Chondrocyte (in vitro differentiated cells): ENCODE data around the gene FIBP. TPM values are rescaled to one million over a fixed set of nuclear protein-coding genes. Genes with fewer than 3 reads are reported as not detected.

ENCODE experiments used
- DNase-seq: peaks from one replicate; pipeline ENCODE4 v3.0.0; 2021; ENCODE audit warnings: mixed read lengths, low spot score
- H3K27ac Mint-ChIP-seq: one replicate; pipeline ENCODE4 v1.8.0; 2021; ENCODE audit warnings: mild to moderate bottlenecking, moderate library complexity, mixed read lengths; ENCODE audit not compliant: unreplicated experiment
- H3K27me3 Mint-ChIP-seq: 2 replicates; pipeline ENCODE4 v1.8.0; 2021; ENCODE audit warnings: low read depth, mixed read lengths
- H3K36me3 Mint-ChIP-seq: 2 replicates; pipeline ENCODE4 v1.8.0; 2021; ENCODE audit warnings: low read depth, mixed read lengths
- H3K4me1 Mint-ChIP-seq: 2 replicates; pipeline ENCODE4 v1.8.0; 2021; ENCODE audit warnings: low read depth, mild to moderate bottlenecking, mixed read lengths
- H3K4me3 Mint-ChIP-seq: one replicate; pipeline ENCODE4 v1.8.0; 2021; ENCODE audit warnings: mild to moderate bottlenecking, moderate library complexity, mixed read lengths; ENCODE audit not compliant: unreplicated experiment
- H3K9me3 Mint-ChIP-seq: 2 replicates; pipeline ENCODE4 v1.8.0; 2021; ENCODE audit warnings: low read depth, mixed read lengths
- total RNA-seq: library from RNA; stranded (reverse); gene quantifications from 3 replicates; pipeline ENCODE4 v1.2.1, GENCODE V29; 2021
- TF ChIP-seq, protein P1 (sequence below): fragments of 200-600 bp; sonication (generic); IDR thresholded peaks from 2 replicates; pipeline ENCODE4 v1.5.0; 2021; ENCODE audit warnings: antibody characterized with exemption, mild to moderate bottlenecking, moderate library complexity

FIBP gene
- total RNA-seq, 1 donor from 2014 or later, result 83.5 TPM

DNA sequence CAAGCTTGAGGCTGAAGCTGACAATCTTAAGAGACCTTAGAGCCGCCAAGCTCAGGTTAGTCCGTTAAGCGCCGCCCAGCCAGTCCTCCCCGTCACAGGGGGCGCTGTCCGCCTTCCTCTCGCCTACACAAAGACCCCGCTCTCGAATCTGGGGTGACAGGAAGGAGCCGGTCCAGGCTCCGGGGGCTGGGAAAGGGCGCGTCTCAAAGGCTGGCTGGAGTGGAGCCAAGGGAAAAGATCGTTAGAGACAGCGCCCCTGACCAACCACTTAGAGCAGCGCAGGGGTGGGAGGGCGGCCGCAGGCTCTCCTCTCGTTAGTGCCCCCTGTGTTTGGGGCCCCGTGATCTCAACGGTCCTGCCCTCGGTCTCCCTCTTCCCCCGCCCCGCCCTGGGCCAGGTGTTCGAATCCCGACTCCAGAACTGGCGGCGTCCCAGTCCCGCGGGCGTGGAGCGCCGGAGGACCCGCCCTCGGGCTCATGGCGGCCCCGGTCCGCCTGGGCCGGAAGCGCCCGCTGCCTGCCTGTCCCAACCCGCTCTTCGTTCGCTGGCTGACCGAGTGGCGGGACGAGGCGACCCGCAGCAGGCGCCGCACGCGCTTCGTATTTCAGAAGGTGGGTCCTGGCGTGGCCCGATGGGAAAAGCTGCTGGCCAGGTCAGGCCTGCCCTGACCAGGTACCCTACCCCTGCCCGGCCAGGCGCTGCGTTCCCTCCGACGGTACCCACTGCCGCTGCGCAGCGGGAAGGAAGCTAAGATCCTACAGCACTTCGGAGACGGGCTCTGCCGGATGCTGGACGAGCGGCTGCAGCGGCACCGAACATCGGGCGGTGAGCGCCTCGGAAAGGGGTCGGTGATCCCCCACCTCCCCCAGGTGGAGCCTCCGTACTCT, 27.8 kb downstream of the FIBP start, which contains the start of gene MUS81:
Gene MUS81, plus strand, starts transcription at position 156 of the 887 bp plus-strand sequence. Its CDS starts 321 bp downstream, at position 477.
- Mint-ChIP-seq H3K36me3 (peaks cover 30% of the 10 kb centered on the region), H3K4me3 (peak within 1 kb of the TSS; percentile 82), H3K27me3 (no peaks in the 10 kb centered on the region), H3K9me3 (no peaks in the 10 kb centered on the region), H3K27ac (peak within 1 kb of the TSS; percentile 96), H3K4me1 (peaks cover 61% of the 10 kb centered on the region)
- peak; percentile 98 for DNase-seq
- TF ChIP-seq, protein P1, sequence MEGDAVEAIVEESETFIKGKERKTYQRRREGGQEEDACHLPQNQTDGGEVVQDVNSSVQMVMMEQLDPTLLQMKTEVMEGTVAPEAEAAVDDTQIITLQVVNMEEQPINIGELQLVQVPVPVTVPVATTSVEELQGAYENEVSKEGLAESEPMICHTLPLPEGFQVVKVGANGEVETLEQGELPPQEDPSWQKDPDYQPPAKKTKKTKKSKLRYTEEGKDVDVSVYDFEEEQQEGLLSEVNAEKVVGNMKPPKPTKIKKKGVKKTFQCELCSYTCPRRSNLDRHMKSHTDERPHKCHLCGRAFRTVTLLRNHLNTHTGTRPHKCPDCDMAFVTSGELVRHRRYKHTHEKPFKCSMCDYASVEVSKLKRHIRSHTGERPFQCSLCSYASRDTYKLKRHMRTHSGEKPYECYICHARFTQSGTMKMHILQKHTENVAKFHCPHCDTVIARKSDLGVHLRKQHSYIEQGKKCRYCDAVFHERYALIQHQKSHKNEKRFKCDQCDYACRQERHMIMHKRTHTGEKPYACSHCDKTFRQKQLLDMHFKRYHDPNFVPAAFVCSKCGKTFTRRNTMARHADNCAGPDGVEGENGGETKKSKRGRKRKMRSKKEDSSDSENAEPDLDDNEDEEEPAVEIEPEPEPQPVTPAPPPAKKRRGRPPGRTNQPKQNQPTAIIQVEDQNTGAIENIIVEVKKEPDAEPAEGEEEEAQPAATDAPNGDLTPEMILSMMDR, result peak; percentile 99

- Mint-ChIP-seq H3K27ac (peak overlapping the region; percentile 96), H3K36me3 (peaks cover 29% of the 10 kb centered on the region), H3K4me1 (peaks cover 64% of the 10 kb centered on the region), H3K4me3 (peak overlapping the region; percentile 82), H3K27me3 (no peaks in the 10 kb centered on the region), H3K9me3 (no peaks in the 10 kb centered on the region)
- TF ChIP-seq, protein P1, result no peak
- DNase-seq, result peak; percentile 67
Observed at GRCh38 chr11:65859812-65860277, 28.4 kb downstream of the FIBP start.

GRCh38 chr11:65859095-65859811, 29.0 kb downstream of the FIBP start:
- peaks cover 69% of the 10 kb centered on the region for H3K4me1 Mint-ChIP-seq
- peak overlapping the region; percentile 82 for H3K4me3 Mint-ChIP-seq

GRCh38 chr11:65858681-65859087, 29.6 kb downstream of the FIBP start:
- H3K4me3 Mint-ChIP-seq, result peak overlapping the region; percentile 82
- peaks cover 37% of the 10 kb centered on the region for H3K36me3 Mint-ChIP-seq
- DNase-seq, result no peak
- H3K4me1 Mint-ChIP-seq, result peaks cover 67% of the 10 kb centered on the region
- no peaks in the 10 kb centered on the region for H3K9me3 Mint-ChIP-seq
- H3K27ac Mint-ChIP-seq, result peak overlapping the region; percentile 96
- TF ChIP-seq, protein P1, result no peak
- no peaks in the 10 kb centered on the region for H3K27me3 Mint-ChIP-seq

More at GRCh38 chr11:65859095-65859811, 29.0 kb downstream of the FIBP start:
- peak; percentile 99 for DNase-seq
- peaks cover 35% of the 10 kb centered on the region for H3K36me3 Mint-ChIP-seq
- no peaks in the 10 kb centered on the region for H3K9me3 Mint-ChIP-seq
- H3K27me3 Mint-ChIP-seq, result no peaks in the 10 kb centered on the region
- peak overlapping the region; percentile 96 for H3K27ac Mint-ChIP-seq
- TF ChIP-seq, protein P1, result peak; percentile 27
